Activated gamma-delta T cell treated with anti-CD3 and anti-CD28 coated beads, Interleukin-2, amount 50 U/mL, for 16 hours (primary cell): Measurements from ENCODE around the gene RAD51.
A peak's percentile ranks its signal among the peaks of the same experiment; 100 is the strongest.

Source experiments
- DNase-seq: peaks from one replicate; pipeline ENCODE4 v3.0.0-alpha.2; 2020; ENCODE audit warnings: low read depth

Gene RAD51

GRCh38 chr15:40762919-40763800, 68.2 kb downstream of the RAD51 start:
- no peak for DNase-seq

- DNase-seq, result peak; percentile 34
Observed at GRCh38 chr15:40763801-40764628, 69.0 kb downstream of the RAD51 start, which contains the start of gene GCHFR. Gene GCHFR (plus strand): TSS chr15:40764068. CDS start chr15:40764181, 113 bp downstream.

GRCh38 chr15:40764629-40765103, 69.7 kb downstream of the RAD51 start:
- no peak for DNase-seq

DNA sequence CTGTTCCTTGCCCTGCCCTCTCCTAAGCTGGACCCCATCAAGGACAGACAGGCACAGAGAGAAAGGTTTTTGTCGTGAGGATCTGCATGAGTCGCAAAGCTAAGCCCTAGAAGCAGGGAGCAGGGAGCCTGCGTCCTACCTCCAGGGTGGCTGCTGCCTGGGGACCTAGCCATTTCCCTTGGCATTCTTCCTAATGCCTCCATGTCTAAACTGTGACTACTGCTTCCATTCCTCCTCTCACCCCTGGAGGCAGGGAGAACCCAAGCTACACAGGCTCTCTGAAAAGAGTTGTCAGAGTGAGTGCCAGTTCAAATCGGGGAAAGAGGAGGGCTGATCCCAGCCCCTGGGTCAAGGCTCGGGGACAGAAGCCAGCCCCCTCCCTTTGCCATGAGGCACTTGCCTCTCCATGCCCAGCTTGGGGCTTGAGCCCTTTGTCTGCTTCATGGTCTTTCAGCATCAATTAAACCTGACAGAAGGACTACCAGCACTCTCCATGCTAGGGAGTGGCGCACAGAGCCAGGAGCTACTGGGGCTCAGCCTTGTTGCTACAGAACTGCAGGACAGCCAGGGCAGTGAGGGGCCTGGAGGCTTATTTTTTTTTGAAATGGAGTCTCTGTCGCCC, 71.3 kb downstream of the RAD51 start:
- no peak for DNase-seq

DNA sequence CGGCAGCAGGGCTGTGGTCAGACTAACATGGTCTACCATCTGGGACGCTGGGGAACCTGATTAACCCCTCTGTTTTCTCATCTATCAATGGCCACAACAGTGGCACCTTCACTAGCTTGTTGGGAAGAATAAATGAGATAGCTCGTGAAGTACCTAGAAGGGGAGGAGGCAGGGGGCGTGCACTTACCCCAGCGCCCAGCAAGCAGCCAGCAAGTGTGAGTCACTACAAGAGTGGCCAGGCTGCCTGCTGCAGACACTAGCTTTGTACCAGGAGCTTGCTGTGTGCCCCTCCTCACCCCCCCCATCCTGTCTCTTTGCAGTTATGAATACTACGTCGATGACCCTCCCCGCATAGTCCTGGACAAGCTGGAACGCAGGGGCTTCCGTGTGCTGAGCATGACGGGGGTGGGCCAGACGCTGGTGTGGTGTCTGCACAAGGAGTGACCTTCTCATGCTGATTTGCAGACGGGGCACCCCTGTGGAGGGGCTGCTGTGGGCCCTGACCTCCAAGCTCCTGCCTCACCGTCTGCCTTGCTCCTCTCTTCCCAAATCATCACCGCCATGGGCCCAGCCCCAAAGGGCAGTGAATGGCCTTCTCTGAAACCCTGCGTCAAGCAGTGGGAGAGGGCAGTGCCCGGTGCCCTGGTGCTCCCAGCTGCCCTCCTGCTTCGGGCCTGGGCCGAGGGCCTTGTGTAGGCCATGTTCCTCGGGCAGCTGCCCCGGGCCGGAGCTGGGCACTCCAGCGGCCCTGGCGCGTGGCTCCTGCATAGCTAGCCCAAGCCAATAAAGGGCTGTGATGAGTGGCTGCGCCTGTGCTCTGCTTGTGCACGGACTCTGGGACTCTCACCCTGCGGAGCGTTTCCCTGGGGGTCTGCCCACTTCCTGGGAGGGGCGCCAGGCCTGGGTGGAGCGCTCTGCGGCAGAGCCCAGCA, 72.2 kb downstream of the RAD51 start:
- no peak for DNase-seq

DNA sequence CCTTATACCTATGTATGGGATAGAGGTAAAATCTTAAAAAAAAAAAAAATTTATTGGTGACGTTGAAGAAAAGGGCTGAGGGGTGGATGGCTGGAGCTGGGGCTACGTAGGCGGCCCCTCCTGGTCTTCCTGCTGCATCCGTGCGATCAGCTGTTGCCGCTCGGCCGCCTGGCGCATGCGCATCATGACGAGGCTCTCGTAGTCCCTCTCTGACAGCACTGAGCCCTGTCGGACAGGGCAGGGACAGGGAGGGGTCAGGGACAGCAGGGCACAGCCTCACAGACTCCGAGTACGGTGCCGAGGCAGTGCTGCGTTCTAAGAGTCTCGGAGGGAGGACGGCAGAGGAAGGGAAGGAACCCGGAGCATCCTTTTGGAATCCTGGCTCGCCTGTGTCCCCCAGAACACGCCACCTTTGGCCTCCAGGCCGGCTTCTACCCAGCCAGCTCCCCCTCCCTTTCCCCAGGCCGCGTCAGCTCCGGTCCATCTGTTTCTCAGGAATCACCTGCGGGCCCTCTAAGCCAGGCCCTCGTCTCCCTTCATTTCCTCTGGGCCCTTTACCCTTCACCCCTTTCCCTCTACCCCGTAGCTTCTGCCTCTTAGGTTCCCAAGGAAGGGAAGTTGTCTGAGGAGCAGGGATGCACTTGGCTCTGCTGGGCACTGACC, 73.0 kb downstream of the RAD51 start:
- no peak for DNase-seq

GRCh38 chr15:40768521-40769273, 73.7 kb downstream of the RAD51 start:
- no peak for DNase-seq

- peak; percentile 52 for DNase-seq
Observed at GRCh38 chr15:40769274-40770146, 74.5 kb downstream of the RAD51 start, which contains the start of gene C15orf62. Gene C15orf62 (plus strand): TSS chr15:40769980. CDS start chr15:40770496, 516 bp downstream.

DNA sequence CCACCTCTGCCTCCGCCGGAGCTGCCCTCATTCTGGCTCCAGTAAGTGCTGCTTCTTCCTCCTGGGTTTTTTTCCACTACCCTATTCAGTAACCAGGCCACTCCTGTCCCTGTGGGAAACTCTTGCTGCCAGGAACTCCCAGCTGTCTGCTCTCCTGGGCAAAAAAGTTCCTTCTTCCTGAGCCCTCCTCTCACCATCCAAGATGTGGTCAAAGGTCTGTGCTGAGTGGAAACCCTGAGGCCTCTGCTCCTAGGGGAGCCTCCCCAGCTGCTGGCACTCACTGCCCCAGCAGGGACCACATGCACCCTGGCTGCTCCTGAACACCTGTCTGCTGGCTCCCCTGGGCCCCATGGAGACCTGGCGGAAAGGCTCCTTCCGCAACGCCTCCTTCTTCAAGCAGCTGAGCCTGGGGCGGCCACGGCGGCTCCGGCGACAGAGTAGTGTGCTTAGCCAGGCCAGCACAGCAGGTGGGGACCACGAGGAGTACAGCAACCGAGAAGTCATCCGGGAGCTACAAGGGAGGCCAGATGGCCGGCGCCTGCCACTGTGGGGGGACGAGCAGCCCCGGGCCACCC, 75.3 kb downstream of the RAD51 start:
- DNase-seq, result no peak

DNA sequence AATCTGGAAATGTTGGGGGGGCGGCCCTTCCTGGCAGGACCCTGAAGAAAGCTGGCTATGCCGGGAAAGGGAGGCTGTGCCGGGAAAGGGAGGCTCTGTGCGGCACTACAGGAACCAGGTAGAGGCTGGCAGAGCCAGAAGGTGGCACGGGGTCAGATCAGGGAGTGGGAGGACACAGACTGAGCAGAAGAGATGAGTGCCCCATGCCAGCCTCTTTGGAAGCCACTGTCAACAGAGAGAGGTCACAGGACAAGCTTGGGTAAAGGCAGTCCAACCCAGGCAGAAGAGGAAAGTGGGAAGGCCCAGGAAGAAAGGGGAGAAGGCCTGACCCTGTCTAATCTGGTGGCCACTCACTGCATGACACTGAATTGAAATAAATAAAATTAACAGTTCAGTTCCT, 76.3 kb downstream of the RAD51 start:
- DNase-seq, result no peak

DNA sequence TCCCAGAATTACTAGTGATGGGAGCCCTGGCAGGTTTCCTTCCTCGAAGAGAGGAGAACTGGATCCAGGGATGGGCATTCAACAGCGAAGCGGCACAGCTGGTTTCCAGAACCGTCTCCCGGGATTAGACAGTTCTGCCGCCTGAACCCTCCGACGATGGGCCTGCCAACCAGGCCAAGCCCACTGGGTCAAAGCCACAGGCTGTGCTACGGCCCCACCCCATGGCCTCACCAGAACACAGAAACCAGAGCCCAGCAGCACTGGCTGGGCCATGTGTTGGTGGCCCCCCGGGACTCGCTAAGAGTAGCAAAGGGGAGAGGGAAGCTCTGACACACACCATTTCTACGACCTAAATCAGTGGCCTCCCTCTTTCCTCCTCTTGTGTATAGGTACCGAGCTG, 77.0 kb downstream of the RAD51 start:
- DNase-seq, result no peak

DNA sequence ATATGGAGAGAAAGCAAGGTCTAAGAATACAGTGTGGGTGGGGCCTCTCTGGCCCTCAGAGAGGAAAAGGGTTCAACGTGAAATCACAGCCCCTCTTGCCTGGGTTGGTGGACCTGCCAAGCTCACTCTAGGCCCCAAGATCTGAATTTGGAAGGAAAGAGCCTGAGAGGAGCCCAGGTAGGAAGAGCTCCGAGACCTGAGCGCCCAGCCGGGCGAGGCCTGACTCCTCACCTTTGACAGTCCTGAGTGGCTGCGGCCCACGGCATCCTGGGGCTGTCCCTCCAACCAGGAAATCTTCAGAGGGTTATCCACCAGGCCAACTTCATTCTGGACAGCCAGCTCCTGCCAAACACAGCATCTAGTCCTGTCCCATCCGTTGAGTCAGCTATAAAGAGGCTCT, 78.5 kb downstream of the RAD51 start:
- no peak for DNase-seq

GRCh38 chr15:40773902-40774301, 78.9 kb downstream of the RAD51 start:
- no peak for DNase-seq

DNA sequence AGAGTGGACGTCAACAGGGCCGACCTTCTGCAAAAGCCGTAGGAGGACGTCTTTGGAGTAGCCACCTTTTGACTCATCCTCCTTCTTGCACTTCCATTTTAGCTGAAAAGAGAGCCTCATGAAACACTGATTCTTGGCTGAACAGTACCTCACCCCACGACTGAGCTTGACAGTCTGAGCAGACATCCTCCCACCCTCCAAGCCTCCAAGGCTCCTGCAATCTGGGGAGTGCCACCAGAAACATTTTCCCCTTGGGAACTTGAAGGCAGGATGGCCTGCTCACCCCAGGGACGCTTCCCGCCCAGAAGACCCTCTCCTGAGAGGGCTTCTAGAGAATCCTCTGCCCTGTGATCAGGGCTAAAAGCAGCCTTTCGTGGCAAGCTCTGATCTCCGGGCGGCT, 80.0 kb downstream of the RAD51 start:
- DNase-seq, result no peak

GRCh38 chr15:40775740-40776536, 81.0 kb downstream of the RAD51 start:
- no peak for DNase-seq

DNA sequence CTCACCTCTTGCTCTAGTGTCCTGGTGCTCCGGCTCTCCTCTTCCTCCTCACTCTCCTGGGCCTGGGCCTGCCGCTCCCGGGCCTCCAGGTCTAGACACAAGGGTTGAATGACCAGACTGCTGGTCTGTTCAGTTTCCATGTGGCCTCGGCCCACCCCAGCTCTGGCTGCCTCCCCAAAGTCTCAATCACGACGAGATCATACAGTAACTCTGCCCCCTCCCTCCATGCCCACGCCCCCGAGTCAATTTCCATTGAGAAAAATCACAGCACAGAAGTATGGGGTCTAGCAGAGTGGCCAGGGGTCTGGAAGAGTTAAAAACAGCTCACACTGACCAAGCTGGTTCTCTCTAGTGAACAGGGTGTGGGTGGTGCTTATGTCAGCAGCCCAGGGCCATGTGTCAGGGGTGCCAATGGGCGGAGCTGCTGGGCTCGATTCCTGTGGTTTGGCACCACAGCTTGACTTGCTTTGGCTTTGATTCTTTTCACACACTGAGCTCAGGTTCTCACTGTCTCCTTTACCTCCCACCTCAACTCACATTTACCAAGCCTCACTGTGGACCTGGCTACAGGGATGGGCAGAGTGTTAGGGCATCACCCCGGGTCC, 81.7 kb downstream of the RAD51 start:
- DNase-seq, result peak; percentile 51
